Activated naive CD8-positive, alpha-beta T cell treated with anti-CD3 and anti-CD28 coated beads, Interleukin-2, amount 50 U/mL, for 16 hours (primary cell): ENCODE data around the gene CORO6.
A peak's percentile ranks its signal among the peaks of the same experiment; 100 is the strongest.

Experiments
- DNase-seq: peaks from one replicate; pipeline ENCODE4 v3.0.0-alpha.2; 2020; ENCODE audit warnings: low read depth, low spot score

Gene CORO6

GRCh38 chr17:29591146-29591736 is 31.5 kb downstream of the CORO6 start:
- no peak for DNase-seq

- no peak for DNase-seq
These were observed 32.1 kb downstream of the CORO6 start for GRCh38 chr17:29590411-29591145.

GRCh38 chr17:29589524-29590410 is 32.9 kb downstream of the CORO6 start, which contains the start of gene GIT1:
Gene GIT1, minus strand, starts transcription at chr17:29589648. Its CDS starts 270 bp downstream, at chr17:29589378.
- peak; percentile 66 for DNase-seq

DNA sequence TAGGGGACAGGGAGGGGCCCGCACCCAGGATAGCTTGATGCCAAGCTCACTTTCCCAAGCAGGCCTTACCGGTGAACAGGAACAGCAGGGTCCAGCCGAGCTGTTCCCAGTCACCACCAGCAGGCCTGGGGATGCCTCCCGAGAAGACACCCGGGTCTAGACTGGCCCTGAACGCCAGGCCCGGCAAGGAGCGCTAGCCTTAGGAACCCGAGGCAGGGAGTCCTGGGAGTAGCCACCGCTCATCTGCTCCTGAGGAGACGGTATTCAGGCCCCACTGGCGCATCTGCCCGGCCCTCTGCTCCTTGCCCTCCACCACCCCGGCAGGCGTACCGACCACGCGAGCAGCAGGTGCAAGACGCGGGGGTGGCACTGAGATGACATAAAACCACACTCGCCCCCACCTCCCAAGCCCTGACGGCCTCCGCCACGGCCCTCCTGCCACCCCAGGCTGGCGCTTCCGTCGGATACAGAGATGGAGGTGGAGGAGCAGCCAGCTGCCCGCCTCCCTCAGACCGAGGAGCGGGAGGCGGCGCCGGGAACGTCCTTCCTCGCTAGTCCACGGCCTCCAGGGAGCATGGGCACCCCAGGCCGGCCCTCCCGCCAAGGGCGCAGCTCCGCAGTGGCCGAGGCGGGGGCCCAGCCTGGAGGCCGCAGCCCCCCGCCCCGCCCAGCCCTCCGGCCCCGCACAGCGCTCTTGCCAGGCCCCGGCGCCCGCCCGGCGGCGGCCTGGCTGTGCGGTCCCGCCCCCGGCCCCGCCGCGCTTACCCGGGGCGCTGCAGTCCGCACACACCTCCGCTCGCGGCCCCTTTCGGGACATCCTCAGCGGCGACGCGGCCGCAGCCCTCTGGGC is 33.9 kb downstream of the CORO6 start:
- no peak for DNase-seq

GRCh38 chr17:29588017-29588561 is 34.6 kb downstream of the CORO6 start:
- no peak for DNase-seq

DNA sequence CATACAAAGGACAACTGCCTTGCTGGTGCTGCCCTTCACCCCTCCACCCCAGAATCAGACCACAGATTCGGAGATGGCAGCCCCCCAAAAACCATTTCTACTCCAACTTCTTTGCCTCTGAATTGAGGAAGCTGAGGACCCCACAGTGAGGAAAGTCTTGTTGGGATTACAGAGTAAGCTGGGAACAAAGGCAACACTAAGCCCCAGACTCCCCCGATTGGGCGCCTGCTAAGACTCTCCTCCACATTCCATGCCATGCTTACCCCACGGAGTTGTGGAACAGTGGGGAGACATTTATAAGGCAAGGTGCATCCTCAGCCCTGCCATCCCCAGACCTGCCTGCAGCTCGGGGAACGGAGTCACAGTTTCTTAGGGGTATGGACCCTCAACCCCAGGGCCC is 35.1 kb downstream of the CORO6 start:
- no peak for DNase-seq

DNA sequence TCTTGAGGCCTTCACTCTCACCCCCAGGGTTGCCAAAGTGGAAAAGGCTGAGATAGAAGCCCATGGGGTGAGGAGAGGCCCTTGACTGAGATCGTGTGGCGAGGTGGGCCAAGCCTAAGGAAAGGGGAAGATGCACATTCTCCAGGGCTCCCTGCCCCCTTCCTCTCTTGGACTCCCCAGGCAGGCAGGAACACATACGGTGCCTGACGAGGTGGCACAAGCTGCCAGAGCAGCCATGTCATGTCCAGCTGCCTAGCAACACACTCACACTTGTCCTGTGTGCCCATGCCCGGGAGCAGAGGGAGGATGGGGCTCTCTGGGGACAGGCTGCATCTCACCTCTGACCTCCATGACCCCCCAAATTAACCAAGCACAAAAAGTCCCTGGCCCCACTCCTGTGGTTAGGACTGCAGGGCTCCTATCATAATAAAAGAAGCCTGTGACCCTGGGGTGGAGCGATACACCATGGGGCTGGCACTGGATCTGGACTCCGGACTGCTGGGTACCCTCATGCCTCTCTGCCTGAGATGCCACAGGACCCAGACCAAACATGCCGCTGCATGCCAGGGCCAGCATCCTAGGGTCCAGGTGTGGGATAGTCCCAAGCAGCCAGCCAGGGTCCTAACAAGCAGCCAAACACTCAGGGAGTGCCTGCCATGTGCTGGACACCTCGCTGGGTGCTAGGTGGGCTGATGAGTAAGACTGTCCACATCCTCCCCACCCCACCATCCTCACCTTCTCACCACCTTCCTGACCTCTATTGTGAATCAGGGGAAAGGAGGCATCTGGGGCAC is 35.8 kb downstream of the CORO6 start:
- DNase-seq = no peak

- DNase-seq = no peak
These were observed 37.5 kb downstream of the CORO6 start for GRCh38 chr17:29585080-29585751.

DNA sequence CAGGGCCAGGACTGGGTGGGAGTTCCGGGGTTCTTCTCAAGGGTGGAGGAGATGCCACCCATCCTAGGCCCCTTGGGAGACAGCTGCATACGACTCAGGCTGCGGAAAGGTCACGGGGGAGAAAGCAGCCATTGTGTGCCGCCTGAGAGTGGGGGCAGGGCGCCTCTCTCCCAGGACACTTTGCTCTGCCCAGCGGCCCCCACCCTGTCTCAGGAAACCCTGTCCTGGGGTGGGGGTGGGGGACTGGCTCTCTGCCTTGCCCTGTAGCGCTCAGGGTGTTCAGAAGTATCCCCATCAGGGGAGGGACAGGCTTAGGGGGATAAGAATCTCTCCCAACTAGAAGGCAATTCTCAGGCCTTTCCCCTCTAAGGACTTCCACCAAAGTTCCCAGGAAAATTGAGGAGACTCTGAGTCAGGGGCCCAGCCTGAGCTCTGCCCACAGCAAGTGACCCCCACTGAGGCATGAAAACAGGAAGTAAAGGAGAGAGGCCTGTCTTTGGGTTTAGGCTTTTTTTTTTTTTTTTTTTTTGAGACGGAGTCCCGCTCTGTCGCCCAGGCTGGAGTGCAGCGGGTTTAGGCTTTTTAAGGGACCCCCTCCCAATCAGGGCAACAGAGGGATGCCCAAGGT is 38.1 kb downstream of the CORO6 start:
- DNase-seq = no peak

DNA sequence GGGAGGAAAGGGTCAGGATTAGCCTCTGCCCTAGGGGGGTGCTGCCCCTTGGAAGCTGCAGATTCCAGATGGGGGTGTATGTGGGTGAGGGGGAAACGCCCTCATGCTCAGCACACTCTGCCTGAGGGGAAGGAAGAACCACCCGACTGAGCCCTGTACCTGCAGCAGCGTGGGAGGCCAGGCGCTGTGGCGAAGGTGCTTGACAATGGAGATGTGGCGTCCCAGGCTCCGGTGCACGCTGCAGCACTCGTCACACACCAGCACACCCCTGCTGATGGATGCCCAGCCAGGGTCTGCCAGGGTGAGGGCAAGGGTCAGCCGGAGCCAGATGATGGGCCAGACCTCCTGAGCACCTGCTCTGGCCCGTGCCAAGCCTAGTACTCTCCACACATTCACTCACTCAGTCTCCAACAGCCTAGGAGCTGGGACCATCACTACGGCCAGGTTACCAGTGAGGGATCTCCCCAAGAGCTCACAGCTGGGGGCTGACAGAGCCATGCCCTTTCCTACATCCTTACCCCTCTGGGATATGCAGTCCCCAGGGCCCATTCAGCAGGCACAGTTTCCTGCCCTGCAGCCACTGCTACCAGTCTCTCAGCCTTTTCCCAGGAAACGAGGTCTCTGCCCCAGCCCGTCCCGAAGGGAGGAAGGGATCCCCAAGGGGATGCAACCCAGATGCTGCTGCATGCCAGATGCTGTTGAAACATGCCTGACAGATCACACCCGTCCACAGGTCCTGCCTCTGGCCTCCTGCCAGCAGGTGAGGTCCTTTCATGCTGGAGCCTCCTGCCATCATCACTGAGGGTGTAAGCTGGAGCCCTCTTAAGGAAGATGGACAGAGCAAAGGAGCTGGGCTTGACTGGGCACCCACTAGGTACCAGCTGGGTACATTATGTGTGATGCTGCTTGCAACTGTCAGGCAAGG is 39.1 kb downstream of the CORO6 start:
- DNase-seq = no peak

- no peak for DNase-seq
These were observed 39.9 kb downstream of the CORO6 start for GRCh38 chr17:29582772-29583171.

DNA sequence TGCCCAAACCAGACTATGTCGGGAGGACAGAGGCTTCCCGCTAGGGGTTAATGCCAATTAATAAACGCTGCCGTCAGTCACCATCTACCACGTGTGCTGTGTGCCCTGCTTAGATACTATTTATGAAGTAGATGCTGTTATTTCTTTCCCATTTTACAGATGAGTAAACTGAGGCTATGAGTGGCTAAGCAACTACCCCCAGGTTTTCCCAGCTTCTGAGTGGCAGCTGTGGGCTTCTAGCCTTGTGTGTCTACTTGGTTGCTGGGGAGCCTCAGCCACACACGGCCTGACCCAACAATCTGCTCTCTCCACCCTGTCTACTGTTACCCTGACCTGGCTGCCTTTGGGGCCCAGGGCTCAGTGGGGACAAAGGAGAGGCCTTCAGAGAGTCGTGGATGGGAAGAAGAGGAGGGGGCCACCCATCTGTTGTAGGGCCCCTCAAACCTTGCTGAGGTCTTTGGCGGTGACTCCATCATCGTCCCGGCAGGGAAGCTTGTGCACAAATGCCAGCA is 40.4 kb downstream of the CORO6 start:
- DNase-seq = no peak

GRCh38 chr17:29581583-29582253 is 41.0 kb downstream of the CORO6 start:
- no peak for DNase-seq

DNA sequence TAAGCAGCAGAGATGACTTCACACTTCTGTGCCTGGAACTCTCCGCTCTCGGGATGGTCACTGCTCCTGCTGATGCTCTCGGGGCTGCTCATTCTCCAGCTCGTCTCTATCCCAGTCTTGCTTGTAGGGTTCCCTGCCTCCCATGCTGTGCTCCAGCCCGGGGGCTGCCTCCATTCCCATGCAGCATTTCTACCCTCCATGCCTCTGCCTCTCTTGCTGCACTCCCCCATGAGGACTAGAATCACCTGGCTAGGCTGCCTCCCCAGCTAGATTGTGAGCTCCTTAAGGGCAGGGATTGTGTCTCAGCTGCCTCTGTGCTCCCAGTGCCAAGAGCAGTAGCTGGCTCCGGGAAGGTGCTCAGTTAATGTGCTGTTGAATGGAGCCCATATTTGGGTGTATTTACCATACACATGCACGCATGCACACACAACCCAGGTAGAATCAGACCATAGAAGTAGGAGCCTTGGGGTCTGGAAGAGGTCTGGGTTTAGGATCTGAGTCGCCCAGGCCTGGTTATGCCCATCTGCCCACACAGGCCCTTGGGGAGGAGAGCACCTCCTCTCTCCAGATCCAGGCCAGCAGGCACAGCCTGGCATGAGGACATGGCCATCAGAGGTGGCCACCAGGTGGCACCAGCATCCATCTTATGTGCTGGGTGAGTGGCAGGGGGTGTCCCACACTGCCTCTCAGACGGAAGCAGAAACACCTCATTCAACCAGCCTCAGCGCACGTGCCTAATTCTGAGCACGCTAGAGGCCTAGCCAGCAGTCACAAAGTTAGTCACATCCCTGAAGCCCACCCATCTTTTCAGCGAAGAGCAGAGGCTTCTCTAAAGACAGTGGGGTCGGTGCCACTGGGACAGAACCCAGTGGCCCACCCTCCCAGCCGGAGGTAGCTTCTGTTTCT is 42.6 kb downstream of the CORO6 start:
- peak; percentile 84 for DNase-seq

DNA sequence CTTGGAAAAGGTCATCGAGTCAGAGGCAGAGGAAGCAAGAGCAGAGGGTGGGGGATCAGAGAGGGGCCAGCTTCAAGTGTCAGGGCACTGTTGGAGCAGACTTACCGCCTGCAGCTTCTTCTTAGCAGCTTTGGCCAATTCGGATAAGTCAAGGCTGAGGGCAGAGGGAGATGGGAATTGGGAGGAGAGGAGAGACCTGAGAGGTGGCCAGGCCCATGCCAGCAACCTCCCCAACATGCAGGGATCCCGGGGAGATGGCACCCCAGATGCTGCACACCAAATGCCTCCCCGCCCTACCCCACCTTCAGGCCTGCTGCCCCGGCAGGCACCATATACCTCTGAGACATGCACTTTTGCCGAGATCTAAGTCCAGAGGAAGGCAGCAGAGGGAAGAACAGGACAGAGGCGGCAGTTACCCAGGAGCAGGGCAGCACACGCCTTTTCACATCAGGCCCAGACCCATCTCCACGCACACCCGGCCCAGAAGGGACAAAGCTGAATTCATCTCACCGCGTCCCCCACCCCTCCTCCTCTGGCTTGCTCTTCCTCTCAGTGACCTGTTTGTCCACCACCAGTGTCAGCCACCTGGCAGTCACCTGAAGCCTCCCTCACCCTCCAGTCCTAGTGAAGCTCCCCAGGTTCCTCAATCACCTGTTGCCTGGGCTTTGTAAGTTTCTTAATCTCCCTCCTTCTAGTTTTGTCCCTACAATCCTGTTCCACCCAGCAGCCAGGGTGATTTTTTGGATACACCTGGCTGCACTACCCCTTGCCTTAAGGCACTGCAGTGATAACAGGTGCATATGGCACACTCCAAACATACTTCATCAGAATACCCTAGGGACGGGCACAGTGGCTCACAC is 43.9 kb downstream of the CORO6 start:
- no peak for DNase-seq
